Stimulated activated CD4-positive, alpha-beta T cell treated with anti-CD3 and anti-CD28 coated beads, TNF-alpha, amount 100 ng/mL, for 1 hour (primary cell): ENCODE results near the gene TAGLN2.

Experiments used
- DNase-seq, 3 donors: peaks; one replicate each; pipeline ENCODE4 v3.0.0-alpha.2; 2020; ENCODE audit warnings: low read depth in 3 of 3, low spot score in 1 of 3

TAGLN2 gene

DNA sequence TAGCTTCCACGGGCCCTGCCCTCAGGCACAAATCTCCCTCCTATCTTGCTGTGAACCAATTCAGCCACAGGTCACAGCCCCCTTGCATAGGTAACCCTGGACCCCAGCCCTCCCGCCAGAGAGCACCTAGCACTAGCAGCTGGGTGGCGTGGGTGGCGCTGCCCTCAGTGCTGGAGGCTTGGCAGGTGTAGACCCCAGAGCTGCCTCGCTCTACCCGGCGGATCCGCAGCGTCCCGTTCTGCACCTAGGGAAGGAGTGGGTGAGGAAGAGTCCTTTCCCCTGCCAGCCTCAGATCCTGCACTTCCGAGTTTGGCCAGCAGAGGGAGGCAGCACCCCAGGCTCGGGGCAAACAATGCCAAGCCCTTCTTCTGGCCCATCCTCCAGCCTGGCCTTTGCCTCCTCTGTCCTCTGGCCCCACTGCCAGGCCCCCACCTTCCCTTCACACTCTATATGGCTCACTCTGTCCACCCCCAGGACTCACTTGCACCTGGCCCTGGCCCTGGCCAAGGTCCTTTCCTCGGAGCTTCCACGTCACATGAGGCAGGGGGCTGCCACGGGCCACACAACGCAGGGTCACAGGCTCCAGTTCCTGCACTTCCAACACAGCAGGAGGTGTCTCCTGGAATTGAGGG, 11.1 kb upstream of the TAGLN2 start:
- peak; percentile 54 to 90 (median 64) for DNase-seq

- no peak for DNase-seq
These were observed 10.5 kb upstream of the TAGLN2 start for GRCh38 chr1:159935719-159936272.

- no peak for DNase-seq
These were observed 10.0 kb upstream of the TAGLN2 start for GRCh38 chr1:159935305-159935704.

GRCh38 chr1:159934136-159935039, 9.1 kb upstream of the TAGLN2 start:
- DNase-seq, result no peak

DNA sequence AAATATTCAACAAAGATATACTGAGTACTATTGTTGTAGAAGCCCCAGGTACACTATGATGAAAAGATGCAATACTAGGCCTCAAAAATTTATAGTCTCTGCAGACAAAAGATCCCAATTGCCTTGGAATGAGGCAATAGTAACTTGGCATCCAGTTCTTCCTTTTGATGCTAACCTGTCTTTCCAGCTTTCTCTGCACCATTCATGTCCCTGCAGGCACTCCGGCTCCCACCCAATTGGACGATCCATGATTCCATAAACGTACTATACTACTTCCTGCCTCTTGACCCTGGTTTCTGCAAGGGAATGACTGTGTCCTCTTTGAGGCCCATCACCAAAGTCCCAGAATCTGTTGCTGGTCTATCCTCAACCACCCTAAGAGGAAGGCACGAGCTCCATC, 8.0 kb upstream of the TAGLN2 start:
- no peak for DNase-seq

GRCh38 chr1:159932296-159933285, 7.3 kb upstream of the TAGLN2 start:
- DNase-seq, result no peak

DNA sequence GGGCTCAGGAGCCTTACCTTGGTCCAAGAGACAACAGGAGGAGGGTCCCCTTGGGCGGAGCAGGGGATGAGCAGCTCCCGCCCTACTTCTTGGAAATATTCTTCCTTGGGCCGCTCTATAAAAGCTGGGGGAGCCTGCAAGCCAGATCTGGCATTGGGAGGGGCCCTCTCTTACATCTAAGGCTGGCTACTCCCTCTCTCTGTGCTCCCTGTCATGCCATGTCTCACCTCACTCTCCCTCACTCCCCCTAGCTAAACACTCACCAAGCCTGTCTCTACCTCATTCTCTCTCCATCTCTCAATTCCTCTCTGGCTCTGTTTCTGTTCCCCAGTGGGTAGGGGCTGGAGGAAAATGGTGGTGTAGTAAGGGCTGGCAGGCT, 6.5 kb upstream of the TAGLN2 start:
- DNase-seq, result no peak

DNA sequence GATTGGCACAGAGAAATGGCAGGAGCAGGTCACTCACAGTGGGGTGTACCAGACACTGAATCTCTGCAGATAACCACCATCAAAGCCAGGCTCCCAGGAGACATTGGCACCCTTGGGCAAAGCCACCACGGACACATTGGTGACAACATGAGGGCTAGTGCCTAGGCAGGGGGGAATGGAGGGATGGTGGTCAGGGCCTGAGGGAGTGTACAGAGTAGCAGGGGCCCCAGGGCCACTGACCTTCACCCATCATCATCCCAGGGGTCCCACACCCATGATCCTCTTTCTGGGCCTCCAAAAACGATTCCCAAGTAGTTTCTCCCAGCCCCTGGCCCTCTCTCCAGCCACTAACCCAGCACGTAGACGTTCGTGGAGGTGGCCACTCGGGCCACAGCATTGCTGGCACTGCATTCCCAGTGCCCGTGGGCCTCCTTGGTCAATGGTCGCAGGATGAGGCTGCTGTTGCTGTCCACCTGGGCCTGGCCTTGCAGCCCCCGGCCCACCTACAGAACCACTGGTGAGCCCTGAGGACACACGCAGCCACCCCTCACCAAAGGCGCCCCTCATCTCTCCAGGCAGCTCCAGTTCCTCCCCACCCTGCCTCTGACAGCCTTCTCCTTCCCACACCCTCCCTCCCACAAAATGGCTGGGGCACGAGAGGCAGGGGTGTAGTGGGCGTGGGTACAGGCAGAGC, 5.9 kb upstream of the TAGLN2 start:
- no peak for DNase-seq

DNA sequence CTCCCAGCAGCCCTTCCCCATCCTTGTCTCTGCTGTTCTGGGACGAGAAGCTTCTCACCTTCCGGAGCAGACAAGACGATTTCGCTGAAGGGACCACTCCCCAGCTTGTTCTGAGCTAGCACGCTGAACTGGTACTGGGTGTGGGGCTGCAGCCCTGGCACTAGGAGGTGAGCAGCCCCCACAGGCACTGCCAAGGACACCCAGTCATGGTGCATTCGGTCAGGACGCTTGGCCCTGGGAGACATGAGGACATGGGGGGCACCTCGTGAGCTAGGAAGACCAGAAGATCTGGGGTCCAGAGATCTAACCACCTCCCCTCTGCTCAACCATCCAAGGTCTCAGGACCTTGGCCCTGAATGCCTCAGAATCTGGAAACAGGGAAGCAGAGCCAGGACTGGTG, 5.3 kb upstream of the TAGLN2 start:
- DNase-seq, result no peak

GRCh38 chr1:159930216-159930615, 4.9 kb upstream of the TAGLN2 start:
- DNase-seq, result no peak

- DNase-seq, result no peak
These were observed 4.1 kb upstream of the TAGLN2 start for GRCh38 chr1:159929155-159930051.

GRCh38 chr1:159928491-159929050, 3.3 kb upstream of the TAGLN2 start:
- no peak for DNase-seq

DNA sequence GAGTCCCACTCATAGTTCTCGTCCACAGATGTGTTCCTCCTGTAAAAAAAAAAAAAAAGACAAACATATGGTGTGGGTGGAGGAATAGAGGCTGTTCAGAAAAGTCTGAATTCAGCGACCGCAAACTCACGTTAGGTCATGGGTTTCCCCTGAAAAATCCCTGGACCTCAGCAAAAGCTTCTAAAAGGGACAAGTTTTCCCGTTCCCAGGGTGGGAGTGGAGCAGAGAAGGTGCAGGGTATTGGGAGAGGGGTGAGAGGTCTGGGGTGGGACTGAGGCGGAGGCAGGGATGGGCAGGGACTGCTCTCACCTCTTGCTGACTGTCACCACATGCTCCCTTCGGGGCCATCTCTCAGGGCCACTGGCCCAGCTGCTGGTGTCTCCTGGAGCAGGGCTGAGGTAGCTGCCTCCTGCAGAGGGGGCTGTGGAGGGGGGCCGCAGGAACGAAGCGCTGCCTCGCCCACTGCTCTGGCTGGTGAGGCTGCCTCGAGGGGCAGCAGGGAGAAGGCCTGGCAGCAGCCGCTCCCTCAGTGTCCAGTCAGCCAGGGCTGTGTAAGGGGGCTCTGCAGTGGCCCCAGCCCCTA, 2.6 kb upstream of the TAGLN2 start:
- no peak for DNase-seq

GRCh38 chr1:159927211-159927848, 2.0 kb upstream of the TAGLN2 start:
- DNase-seq, result no peak

GRCh38 chr1:159925719-159926078, 392 bp upstream of the TAGLN2 start:
- no peak for DNase-seq

DNA sequence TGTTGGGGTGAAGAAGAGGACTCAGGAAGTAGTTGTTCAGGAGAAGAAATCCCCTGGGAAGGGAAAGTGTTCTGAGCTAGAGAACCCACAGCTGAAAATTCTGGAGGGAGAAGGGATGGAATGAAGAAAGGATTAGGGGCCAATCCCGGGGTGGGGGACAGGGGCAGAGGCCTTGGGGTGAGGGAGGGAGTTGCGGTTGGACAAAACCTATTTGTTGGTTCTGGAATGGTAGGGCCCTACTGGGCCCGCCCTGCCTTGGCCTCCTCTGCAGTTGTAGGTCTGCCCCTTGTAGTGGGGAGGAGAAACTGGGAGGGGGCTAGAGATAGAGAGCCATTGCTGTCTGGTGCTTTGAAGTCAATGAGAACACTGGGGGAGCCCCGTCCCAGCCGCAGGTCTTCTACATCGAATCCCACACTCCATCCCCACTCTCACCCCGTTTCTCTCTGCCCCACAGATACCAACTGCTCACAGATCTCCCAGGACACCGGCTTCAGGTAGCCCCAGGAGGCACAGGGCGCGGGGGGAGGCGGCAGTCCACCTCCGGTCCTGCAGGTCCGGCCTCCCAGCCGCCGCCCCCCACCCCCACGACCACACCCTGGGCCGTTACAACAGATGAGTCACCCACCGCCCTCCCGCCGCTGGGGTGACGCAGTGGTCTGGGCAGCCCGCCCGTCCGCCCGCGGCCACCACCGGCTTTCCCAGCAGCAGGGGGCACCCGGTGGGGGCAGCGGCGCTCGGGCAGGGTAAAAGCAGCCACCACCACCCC, 1.1 kb downstream of the TAGLN2 start:
- peak; percentile 17 to 35 (median 26) for DNase-seq

- peak; percentile 51 to 78 (median 65) for DNase-seq
These were observed 1.9 kb downstream of the TAGLN2 start for GRCh38 chr1:159923203-159924024.
